ENCODE results near the gene ITFG2. TPM values are rescaled to one million over a fixed set of nuclear protein-coding genes. Genes with fewer than 3 reads are reported as not detected.

The ITFG2 gene
- total RNA-seq, 1 experiment from 2014 or later = 24.6 TPM

DNA sequence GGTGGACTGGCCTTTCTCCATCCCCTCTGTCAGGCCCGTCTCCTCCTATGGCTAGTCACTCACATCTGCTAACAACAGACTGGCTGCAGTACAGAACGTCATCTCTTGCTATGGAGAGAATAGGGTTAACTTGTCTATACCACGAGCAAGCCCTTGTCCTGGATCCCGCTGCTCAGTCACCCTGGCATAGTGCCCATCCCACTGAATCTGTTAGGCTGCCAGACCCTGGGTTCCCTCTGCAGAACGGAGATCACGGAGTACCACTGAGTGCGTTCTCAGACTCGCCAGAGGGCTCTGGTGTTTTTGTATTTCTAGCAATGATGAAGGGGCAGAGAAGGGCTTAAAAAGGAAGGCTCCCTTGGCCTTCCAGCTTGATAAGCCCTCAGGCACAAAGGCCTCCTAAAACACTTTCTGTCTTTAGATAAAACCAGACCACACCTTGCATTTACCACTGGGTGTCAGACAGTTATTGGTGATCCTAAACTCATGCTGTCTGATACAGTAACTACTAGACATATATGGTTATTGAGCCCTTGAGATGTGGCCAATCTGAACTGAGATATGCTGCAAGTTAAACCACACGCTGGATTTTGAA is 28.7 kb downstream of the ITFG2 start (continued):
- TF ChIP-seq, protein P1, sequence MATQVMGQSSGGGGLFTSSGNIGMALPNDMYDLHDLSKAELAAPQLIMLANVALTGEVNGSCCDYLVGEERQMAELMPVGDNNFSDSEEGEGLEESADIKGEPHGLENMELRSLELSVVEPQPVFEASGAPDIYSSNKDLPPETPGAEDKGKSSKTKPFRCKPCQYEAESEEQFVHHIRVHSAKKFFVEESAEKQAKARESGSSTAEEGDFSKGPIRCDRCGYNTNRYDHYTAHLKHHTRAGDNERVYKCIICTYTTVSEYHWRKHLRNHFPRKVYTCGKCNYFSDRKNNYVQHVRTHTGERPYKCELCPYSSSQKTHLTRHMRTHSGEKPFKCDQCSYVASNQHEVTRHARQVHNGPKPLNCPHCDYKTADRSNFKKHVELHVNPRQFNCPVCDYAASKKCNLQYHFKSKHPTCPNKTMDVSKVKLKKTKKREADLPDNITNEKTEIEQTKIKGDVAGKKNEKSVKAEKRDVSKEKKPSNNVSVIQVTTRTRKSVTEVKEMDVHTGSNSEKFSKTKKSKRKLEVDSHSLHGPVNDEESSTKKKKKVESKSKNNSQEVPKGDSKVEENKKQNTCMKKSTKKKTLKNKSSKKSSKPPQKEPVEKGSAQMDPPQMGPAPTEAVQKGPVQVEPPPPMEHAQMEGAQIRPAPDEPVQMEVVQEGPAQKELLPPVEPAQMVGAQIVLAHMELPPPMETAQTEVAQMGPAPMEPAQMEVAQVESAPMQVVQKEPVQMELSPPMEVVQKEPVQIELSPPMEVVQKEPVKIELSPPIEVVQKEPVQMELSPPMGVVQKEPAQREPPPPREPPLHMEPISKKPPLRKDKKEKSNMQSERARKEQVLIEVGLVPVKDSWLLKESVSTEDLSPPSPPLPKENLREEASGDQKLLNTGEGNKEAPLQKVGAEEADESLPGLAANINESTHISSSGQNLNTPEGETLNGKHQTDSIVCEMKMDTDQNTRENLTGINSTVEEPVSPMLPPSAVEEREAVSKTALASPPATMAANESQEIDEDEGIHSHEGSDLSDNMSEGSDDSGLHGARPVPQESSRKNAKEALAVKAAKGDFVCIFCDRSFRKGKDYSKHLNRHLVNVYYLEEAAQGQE (IDR thresholded peaks at IDR 0.05; ENCODE audit: low read depth) = no peak

- BruUV-seq (replicated peaks) = no TSS peak
- ChIA-PET CTCF (no interaction called here), POLR2A (no interaction called here), RAD21 (ENCODE audit: low non-redundant PET in 1 of 2, low total read pairs in 2 of 2, uncharacterized antibody in 2 of 2, unreplicated experiment in 2 of 2) (no interaction called here)
- intact Hi-C loops (cut with micrococcal nuclease) = no loop called here
- Histone ChIP-seq H3K9ac (ENCODE audit: low read length) (no peak overlapping the region), H3K9me3 (ENCODE audit: control insufficient read depth in 1 of 2, insufficient read depth in 1 of 2, low read depth in 1 of 2, low read length in 2 of 2) (no peaks in the 10 kb centered on the region), H2AFZ (ENCODE audit: low read depth, low read length, poor library complexity, severe bottlenecking) (no peak overlapping the region), H3K4me1 (ENCODE audit: control insufficient read depth in 1 of 2, insufficient read depth in 2 of 2, low read length in 2 of 2) (no peaks in the 10 kb centered on the region), H3K27ac (ENCODE audit: low read depth, low read length) (no peak overlapping the region), H3K4me3 (replicated peaks in 1 of 2; ENCODE audit: low read depth in 1 of 2, low read length in 2 of 2) (no peak overlapping the region), H3K4me2 (ENCODE audit: low read length) (no peak overlapping the region), H3K36me3 (ENCODE audit: control insufficient read depth in 1 of 2, insufficient read depth in 2 of 2, low read length in 2 of 2) (peaks cover 3 to 4% of the 10 kb centered on the region in 2 experiments; a peak in 1 of 4 replicates), H3K27me3 (ENCODE audit: insufficient read depth, low read length) (no peaks in the 10 kb centered on the region), H4K20me1 (ENCODE audit: insufficient read depth) (no peaks in the 10 kb centered on the region), H3K79me2 (ENCODE audit: insufficient read depth, low read length) (no peaks in the 10 kb centered on the region), H3K9me2 (ENCODE audit: insufficient read depth) (no peaks in the 10 kb centered on the region)
- DNase-seq (ENCODE audit: low read depth, low spot score) (no peak), ATAC-seq (no peak)
- TF ChIP-seq EZH2 (IDR thresholded peaks at IDR 0.05) = no peak
- TF ChIP-seq EZH2phosphoT487 (IDR thresholded peaks at IDR 0.05; ENCODE audit: borderline replicate concordance) = no peak
- TF ChIP-seq SIN3A (IDR thresholded peaks at IDR 0.05; ENCODE audit: low read depth) = no peak
- TF ChIP-seq SP1 (IDR thresholded peaks at IDR 0.05; ENCODE audit: low read depth) = no peak
- no peak for TF ChIP-seq ZFX (IDR thresholded peaks at IDR 0.05)
- TF ChIP-seq, protein P1 (IDR thresholded peaks at IDR 0.05; ENCODE audit: low read depth) = no peak
- no peak for TF ChIP-seq POLR2AphosphoS5 (IDR thresholded peaks at IDR 0.05; ENCODE audit: low read depth, low read length)
- no peak for TF ChIP-seq FOSL1 (IDR thresholded peaks at IDR 0.05; ENCODE audit: low read depth)
- no peak for TF ChIP-seq RAD21 (IDR thresholded peaks at IDR 0.05; ENCODE audit: low read depth)
- no peak for TF ChIP-seq JUND (IDR thresholded peaks at IDR 0.05)
- no peak for TF ChIP-seq TCF7L2 (IDR thresholded peaks at IDR 0.05; ENCODE audit: borderline replicate concordance, extremely low read depth, insufficient read depth, insufficient read length)
- TF ChIP-seq POLR2A (IDR thresholded peaks at IDR 0.05; ENCODE audit: borderline replicate concordance, extremely low read depth, insufficient read depth, insufficient read length) = no peak
- no peak for TF ChIP-seq SRF (IDR thresholded peaks at IDR 0.05; ENCODE audit: low read depth)
- TF ChIP-seq CEBPB (IDR thresholded peaks at IDR 0.05; ENCODE audit: low read depth) = no peak
- TF ChIP-seq EGR1 (IDR thresholded peaks at IDR 0.05; ENCODE audit: low read depth) = no peak
- TF ChIP-seq ELF1 (IDR thresholded peaks at IDR 0.05; ENCODE audit: borderline replicate concordance, low read depth) = no peak
- no peak for TF ChIP-seq ZNF274 (IDR thresholded peaks at IDR 0.05; ENCODE audit: low read depth, low read length)
- no peak for TF ChIP-seq YY1 (IDR thresholded peaks at IDR 0.05; ENCODE audit: extremely low read depth, insufficient replicate concordance, low read depth, low read length)
Measured at GRCh38 chr12:2842948-2843347, 30.5 kb downstream of the ITFG2 start.

All from HCT116 (cell line).